ENCODE results near the gene ELP5.

ELP5 gene

DNA sequence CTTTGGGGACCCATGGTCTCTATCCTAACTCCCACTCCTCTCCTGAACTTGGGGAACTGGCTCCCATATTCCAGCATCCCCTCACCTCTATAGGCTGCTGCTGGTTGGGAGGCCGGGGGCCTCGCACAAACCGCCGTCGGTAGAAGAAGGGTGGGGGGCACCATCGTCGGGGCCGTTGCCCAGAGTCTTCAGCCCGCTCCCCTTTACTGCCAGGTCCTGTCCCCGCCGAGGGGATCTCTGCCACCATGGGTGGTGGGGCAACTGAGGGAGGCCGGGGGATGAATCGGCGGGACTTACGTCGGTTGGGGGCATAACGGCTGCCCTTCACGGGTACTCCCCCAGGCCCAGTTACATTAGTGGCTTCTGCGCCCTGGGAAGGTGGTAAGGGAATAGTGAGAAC is 38.2 kb downstream of the ELP5 start:
- DNase-seq: no peak

DNA sequence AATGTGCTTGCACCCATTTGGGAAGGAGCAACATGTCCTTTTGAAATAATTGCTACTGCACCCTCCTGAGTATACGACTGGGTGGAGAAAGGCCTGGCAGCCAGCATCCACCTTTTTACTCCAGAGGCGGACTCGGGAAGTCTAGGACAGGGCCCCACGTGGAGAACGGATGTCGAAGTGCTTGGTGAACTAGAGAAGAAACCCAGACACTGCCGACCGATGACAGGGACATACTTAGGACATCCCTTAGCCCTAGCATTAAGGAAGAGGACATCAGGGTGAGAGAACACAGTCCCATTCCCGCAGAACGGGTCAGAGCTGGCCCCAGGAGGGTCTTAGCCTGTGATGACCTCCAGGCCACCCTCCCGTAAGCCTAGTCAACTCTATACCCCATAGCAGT is 38.7 kb downstream of the ELP5 start:
- no peak for DNase-seq

DNA sequence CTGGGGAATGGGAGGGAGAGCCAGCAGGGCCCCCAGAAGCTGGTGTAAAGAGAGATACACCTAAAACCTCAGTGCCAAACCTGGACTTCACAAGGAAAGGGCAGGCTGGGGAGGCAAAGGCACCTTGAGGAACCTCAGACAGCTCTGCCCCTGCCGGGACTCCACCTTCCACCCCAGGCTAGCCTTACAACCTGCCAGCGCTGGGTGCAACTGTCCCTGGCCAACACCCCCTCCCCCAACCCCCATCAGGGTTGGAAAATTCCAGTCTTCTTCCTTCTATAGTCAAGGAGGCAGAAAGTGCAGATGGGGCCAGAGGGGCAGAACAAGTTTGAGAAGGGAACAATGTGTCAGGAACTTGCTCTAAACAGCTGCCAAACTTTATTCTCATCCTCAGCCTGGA is 40.2 kb downstream of the ELP5 start:
- DNase-seq: no peak

DNA sequence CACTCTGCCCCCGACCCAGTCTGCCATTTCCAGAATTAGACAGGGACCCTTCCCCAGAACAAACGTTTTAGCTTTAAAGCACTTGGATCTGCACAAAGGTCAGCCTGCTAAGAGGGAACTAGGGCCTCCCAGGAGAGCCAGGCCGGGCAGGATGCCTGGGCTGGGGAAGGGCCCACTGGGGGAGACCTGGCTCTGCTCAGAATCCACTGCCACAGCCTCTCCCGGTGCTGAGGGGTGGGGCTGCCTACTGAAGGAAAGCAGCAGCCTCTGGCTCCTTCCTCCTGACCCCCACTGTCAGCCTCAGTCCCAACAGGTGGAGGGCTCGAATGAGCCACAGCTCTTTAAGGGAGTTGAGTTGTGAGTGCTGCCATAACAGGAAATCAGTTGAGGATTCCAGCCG is 40.7 kb downstream of the ELP5 start:
- no peak for DNase-seq

DNA sequence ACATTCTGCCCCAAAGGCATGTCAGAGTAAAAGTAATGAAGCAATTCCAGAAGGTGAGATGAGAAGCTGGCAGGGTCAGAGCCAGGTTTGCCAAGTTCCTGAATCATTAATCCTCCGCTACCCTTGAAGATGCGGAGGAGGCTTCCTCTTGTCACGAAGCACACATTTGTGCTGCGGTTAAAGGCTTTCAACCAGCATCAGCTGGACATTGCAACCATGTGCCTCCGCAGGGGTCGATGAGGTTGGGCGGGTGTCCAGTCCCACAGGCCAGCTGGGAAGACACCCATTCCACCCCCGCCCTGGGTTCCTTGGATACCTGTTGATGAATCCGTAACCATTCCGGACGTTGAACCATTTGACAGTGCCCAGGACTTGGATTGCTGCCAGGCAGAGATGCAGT is 41.1 kb downstream of the ELP5 start:
- no peak for DNase-seq

DNA sequence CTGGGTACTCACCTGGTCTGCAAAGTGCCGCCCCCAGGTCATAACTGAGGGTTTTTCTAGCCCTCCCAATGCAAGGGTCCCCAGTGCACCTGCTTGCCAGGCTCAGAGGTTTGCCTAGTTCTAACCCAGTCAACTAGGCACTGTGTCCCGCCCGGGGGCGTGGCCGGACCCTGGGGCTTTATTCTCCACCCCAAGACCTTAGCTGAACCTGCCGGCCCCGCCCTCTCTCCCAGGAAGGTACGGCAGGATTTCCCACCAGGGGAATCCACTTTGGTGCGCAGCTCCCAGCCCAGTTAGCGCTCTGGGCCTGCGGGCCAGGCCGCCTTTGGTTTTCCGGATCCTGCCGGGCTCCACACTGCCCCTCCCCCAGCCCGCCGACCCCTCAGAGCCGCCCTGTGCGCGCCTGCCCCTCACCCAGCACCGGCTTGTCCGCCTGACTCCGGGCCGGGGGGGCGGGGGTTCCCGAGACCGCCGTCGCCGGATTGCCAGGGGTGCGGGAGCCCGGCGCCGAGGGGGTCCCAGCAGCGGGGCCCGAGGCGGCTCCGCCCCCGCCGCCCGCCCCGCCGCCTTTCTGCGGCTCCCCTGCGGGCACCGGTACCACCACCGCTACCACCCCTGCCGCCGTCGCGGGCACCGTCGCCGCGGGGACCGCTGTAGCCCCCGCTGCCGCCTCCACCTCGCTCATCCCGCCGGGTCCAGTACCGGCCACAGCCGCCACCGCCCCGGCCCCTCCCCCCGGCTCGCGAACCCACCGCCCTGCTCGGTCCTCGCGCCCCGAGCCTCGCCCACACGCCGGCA is 42.0 kb downstream of the ELP5 start:
- DNase-seq: no peak

DNA sequence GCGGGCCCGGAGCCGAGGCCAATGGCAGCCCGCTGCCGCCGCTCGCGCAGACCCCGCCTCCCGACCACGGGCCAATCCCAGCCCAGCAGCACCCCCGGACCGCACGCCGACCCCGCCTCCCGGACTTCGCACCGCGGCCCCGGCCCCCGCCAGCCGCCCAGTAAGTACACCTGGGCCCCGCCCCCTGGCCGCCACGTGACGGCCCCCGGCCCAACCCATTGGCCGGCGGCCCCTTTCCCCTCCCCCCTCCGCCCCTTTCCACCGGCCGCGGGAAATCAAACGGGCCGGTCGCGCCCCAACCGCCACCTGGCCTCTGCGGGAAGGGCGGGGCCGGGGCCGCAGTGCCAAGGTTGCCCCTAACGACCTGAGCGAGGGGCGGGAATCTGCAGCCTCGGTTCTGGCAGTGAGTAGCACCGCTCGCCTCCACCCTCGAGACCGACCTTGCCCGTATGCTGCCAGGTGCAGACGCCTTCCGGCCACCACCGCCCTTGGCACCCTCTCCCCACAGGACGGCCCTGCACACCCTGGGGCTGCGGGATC is 42.7 kb downstream of the ELP5 start, which contains the start of gene YBX2:
Gene YBX2, minus strand, starts transcription at position 26 of the 540 bp plus-strand sequence. CDS start 139 bp downstream, outside the sequence.
- peak; percentile 27 for DNase-seq

DNA sequence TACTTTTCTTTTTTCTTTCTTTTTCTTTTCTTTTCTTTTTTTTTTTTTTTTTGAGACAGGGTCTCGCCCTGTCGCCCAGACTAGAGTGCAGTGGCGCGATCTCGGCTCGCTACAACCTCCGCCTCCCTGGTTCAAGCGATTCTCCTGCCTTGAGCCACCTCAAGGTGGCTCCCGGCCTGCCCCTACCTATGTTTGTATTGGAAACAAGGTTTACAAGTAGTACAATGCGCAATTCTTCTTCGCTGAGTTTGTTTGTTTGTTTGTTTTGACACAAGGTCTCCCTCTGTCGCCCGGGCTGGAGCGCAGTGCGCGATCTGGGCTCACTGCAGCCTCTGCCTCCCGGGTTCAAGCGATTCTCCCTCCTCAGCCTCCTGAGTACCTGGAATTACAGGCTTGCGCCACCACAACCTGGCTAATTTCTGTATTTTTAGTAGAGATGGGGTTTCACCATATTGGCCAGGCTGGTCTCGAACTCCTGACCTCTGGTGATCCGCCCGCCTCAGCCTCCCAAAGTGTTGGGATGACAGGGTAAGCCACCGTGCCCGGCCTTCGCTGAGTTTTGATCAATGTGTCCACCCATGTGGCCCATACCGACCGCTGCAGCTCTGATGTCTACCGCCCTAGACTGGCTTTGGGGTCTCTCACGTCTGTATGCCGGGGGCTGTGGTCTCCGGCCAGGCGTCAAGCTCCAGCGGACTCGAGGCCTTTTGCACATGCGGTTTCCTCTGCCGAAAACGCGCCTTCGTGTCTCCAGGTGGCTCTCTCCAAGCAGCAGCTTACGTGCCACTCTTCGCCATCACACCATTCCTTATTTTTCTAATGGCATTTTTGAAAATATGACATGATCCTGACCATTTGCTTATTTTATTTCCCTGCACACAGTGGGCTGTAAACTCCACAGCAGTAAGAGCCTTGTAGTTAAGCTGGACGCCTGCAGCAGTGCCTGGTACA is 43.5 kb downstream of the ELP5 start:
- DNase-seq: no peak

DNA sequence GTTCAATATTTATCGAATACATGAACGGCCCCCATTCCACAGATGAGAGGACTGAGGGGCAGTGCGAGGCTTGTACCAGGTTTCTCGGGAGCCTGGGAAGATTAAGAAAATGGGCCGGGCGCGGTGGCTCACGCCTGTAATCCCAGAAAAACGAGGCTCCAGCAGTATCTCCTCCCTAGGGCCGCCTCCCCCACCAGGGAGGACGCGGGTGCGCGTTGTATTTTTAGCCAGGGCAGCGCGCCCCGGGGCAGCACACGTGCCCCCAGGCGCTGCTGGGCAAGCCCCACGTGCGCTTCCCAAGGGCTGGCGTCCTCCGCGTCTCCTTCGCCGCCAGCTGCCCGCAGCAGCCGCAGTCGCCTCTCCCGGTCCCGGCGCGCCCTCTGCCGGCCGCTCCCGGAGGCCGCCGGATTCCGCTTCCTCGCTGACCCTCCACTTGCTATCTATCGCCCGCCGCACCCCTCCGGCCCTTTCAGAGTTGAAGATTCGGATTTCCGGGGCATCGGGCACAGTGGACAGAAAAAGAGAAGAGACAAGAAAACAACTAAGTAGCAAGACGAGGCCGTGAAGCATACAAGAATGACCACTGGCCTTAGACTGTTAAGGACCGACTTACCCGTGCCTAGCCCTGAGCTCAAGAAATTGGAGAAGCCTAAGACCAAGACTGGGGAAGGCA is 44.3 kb downstream of the ELP5 start:
- DNase-seq: peak; percentile 65

DNA sequence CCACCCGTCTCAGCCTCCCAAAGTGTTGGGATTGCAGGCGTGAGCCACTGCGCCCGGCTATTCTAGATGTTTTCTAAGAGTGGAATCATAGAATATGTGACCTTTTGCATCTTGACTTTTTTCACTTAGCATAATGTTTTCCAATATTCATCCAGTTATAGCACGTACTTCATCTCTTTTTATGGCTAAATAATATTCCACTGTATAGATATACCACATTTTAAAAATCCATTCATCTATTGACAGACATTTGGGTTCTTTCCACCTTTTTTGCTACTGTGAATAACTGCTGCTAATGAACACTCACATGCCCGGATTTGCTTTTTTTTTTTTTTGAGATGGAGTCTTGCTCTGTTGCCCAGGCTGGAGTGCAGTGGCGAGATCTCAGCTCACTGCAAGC is 52.2 kb downstream of the ELP5 start:
- DNase-seq: no peak

DNA sequence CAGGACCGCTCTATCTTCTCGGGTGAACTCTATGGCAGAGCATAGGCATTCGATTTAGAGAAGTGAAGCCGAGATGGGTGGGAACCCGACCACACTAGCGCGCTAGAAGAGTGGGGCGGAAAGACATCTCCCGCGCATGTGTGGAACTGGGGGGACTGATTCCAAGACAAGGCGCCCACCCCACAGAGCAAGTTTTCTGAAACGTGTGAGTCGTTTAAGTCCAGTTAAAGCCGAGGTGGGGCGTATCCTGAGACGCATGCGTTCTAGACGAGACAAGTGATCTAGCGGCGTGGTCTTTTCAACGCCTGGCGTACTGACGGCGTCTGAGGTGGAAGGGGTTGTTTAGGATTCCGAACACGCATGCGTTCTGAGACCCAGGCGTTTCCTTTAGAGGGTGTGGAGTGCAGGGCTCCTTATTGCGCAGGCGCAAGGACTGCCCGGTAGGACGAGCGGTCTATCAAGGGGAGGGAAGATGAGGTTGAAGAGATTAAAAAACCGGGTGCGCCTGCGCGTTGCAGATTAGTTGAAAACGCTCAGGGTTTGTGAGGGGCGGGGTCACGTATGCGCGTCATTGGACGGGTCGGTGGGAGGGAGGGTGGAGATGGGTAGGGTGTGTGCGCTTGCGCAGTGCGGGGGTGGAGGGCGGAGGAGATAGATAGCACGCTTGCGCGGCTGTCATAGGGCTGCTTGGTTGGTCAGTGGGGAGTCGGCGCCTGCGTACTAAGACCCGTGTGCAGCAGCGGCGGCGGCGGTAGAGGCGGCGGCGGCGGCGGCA is 55.1 kb downstream of the ELP5 start, which contains the start of gene EIF5A:
Gene EIF5A, plus strand, starts transcription at position 718 of the 775 bp plus-strand sequence. CDS start 2,008 bp downstream, outside the sequence.
- peak; percentile 100 for DNase-seq

DNA sequence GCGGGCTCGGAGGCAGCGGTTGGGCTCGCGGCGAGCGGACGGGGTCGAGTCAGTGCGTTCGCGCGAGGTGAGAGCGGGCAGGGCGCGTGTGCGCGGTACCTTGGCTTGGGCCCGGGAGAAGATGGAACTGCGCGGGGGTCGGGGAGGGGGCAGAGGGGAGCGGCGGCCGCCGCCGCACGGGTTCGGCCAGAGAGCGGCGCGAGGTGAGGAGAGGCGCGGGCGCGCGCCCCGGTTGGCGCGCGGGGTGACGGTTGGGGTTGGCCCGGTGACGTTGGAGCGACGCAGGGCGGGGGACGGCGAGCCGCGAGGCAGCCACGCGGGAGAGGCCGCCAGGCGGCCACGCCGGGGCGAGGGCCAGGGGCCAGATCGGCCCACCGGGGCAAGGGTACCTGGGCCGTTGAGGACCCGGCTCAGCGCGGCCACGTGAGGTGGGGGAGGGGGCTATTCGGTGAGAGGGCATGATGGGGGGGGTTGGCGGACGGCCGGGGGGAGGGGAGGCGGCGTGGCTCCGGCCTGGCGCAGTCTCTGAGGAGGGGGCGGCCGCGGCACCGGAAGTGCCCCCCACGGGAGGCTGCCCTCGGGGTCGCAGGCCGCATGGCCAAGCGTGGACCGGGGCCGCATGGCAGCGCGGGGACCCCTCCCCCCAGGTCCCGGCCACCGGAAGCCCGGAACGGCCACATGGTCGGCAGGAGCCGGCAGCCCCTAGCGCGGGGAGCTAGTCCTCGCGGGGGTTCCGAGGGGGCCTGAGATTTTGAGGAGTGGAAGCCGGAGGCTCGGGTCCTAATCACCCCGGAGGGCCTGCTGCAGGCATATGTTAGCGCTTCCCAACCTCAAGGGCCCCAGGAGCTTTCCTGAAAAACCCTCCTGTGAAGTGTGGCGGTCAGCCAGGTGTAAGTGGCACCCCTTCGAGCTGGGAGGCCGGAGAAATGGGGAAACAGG is 55.9 kb downstream of the ELP5 start:
- peak; percentile 17 for DNase-seq

DNA sequence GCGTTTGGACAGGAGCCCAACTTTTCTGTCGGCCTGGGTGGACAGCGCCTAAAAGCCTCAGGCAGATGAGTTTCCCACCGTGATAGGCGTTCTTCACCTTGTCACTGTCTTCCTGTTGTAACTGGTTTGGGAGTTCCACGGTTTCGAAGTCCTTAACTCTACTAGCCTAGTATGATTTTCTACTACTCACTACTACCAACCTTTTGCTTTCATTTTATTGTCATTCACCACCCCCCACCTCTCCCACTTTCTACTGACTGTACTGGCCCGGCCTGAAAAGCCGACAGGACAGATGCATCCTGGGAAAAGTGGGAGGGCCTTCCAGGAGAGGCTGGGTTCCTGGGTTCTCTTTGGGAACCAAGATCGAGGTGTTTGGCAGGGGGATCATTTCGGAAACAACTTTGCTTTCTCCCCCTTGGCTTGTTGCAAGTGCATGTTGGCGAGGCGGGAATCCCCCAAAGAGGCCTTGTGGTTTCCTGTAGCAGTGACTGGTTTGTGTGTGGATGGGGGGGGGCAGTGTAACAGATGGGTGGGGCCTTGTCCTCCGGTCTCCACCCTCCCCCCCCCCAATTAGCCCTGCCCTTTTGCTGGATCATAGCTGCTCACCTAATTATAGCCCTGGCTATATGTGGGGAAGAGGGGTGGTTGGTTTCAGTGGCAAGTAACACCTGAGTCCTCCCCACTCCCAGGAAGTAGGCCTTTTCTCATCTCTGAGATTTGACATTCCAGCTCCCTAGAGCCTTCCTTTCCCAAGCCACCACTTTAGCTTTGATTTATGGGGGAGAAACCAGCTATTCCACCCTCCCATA is 56.8 kb downstream of the ELP5 start:
- DNase-seq: peak; percentile 78

Measured in fibroblast of upper back skin (primary cell).